GM12872 (cell line): ENCODE data around the gene AIPL1.
A peak's percentile ranks its signal among the peaks of the same experiment; 100 is the strongest.

Source experiments
- CTCF ChIP-seq: IDR thresholded peaks from 3 replicates; pipeline ENCODE4 v1.5.1; 2011; ENCODE audit warnings: low read depth, mild to moderate bottlenecking, low read length, moderate library complexity; ENCODE audit not compliant: insufficient read depth

The AIPL1 gene

DNA sequence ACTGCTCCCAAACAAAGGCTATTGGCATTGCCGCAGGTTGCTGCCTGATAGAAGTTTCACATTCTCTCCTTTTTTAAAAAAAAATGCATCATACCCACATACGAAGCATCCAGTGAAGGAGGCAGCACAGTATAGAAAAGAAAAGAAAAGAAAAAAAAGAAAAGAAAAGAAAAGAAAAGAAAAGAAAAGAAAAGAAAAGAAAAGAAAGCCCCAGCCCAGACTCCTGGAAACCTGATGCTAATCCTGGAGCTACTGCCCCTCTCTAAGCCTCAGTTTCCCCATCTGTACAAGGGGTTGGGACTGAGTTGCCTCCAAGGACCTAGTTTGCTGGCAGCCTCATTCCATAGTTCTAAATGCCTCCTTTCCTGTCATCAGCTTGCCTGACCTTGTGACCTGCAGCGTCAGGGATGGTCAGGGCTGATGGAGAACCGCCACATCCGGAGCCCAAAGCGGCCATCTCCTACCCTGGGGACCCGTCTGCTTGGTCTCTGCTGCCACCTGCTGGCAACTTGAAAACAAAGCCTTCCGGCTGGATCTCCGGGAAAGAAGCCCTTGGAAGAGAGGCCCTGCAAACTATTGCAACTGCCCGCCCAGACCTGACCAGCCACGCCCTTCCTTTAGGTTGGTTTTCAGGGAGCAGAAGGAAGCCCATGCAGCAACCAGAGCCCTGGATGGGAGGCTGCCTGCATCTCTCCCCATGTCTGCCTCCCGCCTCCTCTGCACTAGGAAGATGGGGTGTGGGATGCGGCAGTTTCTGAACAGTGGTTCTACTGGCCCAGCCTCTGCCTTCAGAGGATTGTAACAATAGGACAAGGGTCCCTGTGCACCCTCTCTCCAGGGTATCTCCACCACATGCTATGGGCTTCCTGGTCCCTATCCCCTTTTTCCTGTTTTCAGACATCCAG is 13.0 kb downstream of the AIPL1 start:
- TF ChIP-seq CTCF = peak; percentile 89

DNA sequence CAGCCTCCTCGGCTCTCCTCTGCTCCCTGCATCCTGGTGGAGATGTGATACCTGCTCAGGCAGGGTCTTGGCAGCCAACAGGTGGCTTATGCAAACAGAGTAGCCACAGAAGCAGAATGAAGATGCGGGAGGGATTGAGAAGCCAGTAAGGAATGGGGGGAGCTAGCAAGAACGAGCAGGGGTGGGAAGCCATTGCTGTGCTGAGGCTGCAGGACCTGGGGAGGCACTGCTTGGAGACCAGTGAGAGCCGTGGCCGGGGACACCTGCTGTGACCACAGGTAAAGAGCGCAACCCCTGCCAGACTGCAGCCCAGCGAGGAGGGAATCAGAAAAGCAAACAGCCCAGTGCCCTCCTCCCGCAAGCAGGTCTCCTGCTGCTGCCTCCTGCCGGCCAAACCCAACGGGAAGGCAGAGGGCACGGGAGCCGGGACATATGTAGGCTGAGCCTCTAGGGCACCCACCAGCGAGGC is 14.7 kb downstream of the AIPL1 start:
- TF ChIP-seq CTCF = peak; percentile 40; the same call in 2 of the 3 replicates

DNA sequence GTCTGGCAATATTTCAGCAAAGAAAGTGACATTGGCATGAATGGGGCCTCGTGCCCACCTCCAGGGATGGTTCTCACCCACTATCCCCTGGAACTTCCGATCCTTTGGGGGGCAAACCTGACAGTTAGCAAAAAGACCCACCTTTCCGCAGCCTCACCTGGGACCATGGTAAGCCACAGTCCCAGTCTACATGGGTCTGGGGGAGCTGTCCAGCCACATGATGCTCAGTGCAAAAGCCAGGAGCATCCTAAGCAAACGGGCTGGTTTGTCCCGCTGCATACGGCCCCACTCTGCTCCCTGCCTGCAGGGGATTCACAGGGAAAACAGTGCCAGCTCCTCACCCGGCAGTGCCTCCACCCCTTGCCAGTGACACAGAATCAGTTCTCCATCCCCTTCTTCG is 19.3 kb downstream of the AIPL1 start:
- TF ChIP-seq CTCF = no peak

GRCh38 chr17:6413065-6413464 is 21.9 kb downstream of the AIPL1 start:
- peak; percentile 57 for TF ChIP-seq CTCF

- TF ChIP-seq CTCF = no peak
Observed at GRCh38 chr17:6408735-6409134, 26.2 kb downstream of the AIPL1 start.

- TF ChIP-seq CTCF = no peak
Observed at GRCh38 chr17:6408276-6408675, 26.6 kb downstream of the AIPL1 start.

- TF ChIP-seq CTCF = no peak
Observed at GRCh38 chr17:6402258-6402657, 32.7 kb downstream of the AIPL1 start.
